DMS 273 (cell line): ENCODE results near the gene UNKL.

ENCODE experiments used
- DNase-seq: peaks from one replicate; lab custom pipeline; 2025; ENCODE audit not compliant: unreplicated experiment; lab: John Stamatoyannopoulos, UW

The UNKL gene

GRCh38 chr16:1356061-1356900 lies 58.2 kb downstream of the UNKL start:
- DNase-seq = no peak

GRCh38 chr16:1355591-1355990 lies 58.9 kb downstream of the UNKL start:
- DNase-seq = no peak

GRCh38 chr16:1354815-1355540 lies 59.5 kb downstream of the UNKL start:
- DNase-seq = no peak

- DNase-seq = peak; percentile 95
These were observed 62.7 kb downstream of the UNKL start, which contains the start of the genes GNPTG and TSR3 for GRCh38 chr16:1351582-1352362. GNPTG (plus strand) TSS chr16:1351931; CDS start chr16:1351966, 35 bp downstream. TSR3 (minus strand) TSS chr16:1351878; CDS start chr16:1351804, 74 bp downstream.

- DNase-seq = no peak
These were observed 63.3 kb downstream of the UNKL start for GRCh38 chr16:1351215-1351581.

- DNase-seq = no peak
These were observed 63.8 kb downstream of the UNKL start for GRCh38 chr16:1350691-1351090.

GRCh38 chr16:1349951-1350350 lies 64.6 kb downstream of the UNKL start:
- DNase-seq = no peak

- DNase-seq = no peak
These were observed 65.2 kb downstream of the UNKL start for GRCh38 chr16:1349351-1349750.

GRCh38 chr16:1348926-1349325 lies 65.6 kb downstream of the UNKL start:
- DNase-seq = no peak

- DNase-seq = no peak
These were observed 66.1 kb downstream of the UNKL start for GRCh38 chr16:1348441-1348840.

GRCh38 chr16:1347962-1348361 lies 66.5 kb downstream of the UNKL start:
- DNase-seq = no peak

- DNase-seq = no peak
These were observed 67.1 kb downstream of the UNKL start for GRCh38 chr16:1347286-1347855.

GRCh38 chr16:1346422-1347285 lies 67.8 kb downstream of the UNKL start:
- peak; percentile 56 for DNase-seq

GRCh38 chr16:1345651-1346421 lies 68.7 kb downstream of the UNKL start:
- no peak for DNase-seq

GRCh38 chr16:1345087-1345486 lies 69.4 kb downstream of the UNKL start:
- DNase-seq = peak; percentile 54

GRCh38 chr16:1344499-1344898 lies 70.0 kb downstream of the UNKL start:
- DNase-seq = no peak

- peak; percentile 61 for DNase-seq
These were observed 70.9 kb downstream of the UNKL start for GRCh38 chr16:1343428-1344242.
